ENCODE data around the gene PSMD6. TPM values are rescaled to one million over a fixed set of nuclear protein-coding genes. Genes with fewer than 3 reads are reported as not detected.

PSMD6 gene
- total and polyA plus RNA-seq, 10 of the 15 experiments (the other 5 are each of a cell fraction or from before 2014, with no cell fraction given), result 68.7 to 199 (median 106) TPM

DNA sequence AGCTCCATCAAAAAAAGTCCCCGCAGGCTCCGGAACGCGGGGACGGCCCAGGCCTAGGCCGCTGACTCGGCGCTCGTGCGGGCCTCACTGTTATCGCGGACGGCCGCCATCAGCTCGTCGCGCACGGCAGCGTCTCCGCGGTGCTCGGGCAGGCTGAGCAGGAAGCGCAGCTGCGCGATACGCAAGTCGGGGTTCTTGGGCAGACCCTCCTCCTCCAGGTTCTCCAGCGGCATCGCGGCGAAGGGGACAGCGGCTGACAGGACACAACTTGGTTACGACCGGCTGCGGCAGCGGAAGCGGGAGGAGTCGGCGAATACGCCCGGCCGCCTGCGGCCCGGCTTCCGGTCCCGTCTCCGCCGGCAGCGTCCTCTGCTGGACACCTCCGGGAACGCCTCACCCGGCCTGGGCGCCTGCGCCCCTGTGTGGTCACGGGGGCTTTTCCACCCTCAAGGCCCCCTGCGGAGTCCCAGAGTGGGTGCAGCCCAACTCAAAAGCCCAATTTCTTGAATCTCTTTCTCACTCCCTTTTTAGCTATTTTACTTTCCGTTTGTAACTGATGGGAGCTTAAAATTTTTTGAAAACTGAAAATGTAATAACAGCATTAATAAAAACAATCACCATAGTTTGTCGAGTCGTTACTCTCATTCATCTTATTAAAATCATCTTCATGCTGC is at the start of gene PSMD6 (continued):
- TF ChIP-seq, protein P1, sequence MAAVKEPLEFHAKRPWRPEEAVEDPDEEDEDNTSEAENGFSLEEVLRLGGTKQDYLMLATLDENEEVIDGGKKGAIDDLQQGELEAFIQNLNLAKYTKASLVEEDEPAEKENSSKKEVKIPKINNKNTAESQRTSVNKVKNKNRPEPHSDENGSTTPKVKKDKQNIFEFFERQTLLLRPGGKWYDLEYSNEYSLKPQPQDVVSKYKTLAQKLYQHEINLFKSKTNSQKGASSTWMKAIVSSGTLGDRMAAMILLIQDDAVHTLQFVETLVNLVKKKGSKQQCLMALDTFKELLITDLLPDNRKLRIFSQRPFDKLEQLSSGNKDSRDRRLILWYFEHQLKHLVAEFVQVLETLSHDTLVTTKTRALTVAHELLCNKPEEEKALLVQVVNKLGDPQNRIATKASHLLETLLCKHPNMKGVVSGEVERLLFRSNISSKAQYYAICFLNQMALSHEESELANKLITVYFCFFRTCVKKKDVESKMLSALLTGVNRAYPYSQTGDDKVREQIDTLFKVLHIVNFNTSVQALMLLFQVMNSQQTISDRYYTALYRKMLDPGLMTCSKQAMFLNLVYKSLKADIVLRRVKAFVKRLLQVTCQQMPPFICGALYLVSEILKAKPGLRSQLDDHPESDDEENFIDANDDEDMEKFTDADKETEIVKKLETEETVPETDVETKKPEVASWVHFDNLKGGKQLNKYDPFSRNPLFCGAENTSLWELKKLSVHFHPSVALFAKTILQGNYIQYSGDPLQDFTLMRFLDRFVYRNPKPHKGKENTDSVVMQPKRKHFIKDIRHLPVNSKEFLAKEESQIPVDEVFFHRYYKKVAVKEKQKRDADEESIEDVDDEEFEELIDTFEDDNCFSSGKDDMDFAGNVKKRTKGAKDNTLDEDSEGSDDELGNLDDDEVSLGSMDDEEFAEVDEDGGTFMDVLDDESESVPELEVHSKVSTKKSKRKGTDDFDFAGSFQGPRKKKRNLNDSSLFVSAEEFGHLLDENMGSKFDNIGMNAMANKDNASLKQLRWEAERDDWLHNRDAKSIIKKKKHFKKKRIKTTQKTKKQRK (IDR thresholded peaks at IDR 0.05; ENCODE audit: low read depth, low read length), result no peak
- TF ChIP-seq HDAC2 (IDR thresholded peaks at IDR 0.05), result no peak
- TF ChIP-seq, protein P2, sequence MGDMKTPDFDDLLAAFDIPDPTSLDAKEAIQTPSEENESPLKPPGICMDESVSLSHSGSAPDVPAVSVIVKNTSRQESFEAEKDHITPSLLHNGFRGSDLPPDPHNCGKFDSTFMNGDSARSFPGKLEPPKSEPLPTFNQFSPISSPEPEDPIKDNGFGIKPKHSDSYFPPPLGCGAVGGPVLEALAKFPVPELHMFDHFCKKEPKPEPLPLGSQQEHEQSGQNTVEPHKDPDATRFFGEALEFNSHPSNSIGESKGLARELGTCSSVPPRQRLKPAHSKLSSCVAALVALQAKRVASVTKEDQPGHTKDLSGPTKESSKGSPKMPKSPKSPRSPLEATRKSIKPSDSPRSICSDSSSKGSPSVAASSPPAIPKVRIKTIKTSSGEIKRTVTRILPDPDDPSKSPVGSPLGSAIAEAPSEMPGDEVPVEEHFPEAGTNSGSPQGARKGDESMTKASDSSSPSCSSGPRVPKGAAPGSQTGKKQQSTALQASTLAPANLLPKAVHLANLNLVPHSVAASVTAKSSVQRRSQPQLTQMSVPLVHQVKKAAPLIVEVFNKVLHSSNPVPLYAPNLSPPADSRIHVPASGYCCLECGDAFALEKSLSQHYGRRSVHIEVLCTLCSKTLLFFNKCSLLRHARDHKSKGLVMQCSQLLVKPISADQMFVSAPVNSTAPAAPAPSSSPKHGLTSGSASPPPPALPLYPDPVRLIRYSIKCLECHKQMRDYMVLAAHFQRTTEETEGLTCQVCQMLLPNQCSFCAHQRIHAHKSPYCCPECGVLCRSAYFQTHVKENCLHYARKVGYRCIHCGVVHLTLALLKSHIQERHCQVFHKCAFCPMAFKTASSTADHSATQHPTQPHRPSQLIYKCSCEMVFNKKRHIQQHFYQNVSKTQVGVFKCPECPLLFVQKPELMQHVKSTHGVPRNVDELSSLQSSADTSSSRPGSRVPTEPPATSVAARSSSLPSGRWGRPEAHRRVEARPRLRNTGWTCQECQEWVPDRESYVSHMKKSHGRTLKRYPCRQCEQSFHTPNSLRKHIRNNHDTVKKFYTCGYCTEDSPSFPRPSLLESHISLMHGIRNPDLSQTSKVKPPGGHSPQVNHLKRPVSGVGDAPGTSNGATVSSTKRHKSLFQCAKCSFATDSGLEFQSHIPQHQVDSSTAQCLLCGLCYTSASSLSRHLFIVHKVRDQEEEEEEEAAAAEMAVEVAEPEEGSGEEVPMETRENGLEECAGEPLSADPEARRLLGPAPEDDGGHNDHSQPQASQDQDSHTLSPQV (IDR thresholded peaks at IDR 0.05), result peak; percentile 82; the same call in 1 of the 2 replicates
- TF ChIP-seq, protein P3, sequence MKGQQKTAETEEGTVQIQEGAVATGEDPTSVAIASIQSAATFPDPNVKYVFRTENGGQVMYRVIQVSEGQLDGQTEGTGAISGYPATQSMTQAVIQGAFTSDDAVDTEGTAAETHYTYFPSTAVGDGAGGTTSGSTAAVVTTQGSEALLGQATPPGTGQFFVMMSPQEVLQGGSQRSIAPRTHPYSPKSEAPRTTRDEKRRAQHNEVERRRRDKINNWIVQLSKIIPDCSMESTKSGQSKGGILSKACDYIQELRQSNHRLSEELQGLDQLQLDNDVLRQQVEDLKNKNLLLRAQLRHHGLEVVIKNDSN (IDR thresholded peaks at IDR 0.05; ENCODE audit: borderline replicate concordance, extremely low read length, insufficient read depth, low read depth, low read length), result peak; percentile 52
- peak; percentile 80 for TF ChIP-seq RUNX3 (IDR thresholded peaks at IDR 0.05; ENCODE audit: low read length)
- no peak; the same call in 1 of the 2 replicates for TF ChIP-seq EED (IDR thresholded peaks at IDR 0.05; ENCODE audit: low read depth)
- TF ChIP-seq BHLHE40 (IDR thresholded peaks at IDR 0.05; ENCODE audit: borderline replicate concordance in 1 of 2, low read depth in 2 of 2, low read length in 1 of 2), result peak; percentile 43 to 69; a peak in 3 of 4 replicates
- TF ChIP-seq, protein P4, sequence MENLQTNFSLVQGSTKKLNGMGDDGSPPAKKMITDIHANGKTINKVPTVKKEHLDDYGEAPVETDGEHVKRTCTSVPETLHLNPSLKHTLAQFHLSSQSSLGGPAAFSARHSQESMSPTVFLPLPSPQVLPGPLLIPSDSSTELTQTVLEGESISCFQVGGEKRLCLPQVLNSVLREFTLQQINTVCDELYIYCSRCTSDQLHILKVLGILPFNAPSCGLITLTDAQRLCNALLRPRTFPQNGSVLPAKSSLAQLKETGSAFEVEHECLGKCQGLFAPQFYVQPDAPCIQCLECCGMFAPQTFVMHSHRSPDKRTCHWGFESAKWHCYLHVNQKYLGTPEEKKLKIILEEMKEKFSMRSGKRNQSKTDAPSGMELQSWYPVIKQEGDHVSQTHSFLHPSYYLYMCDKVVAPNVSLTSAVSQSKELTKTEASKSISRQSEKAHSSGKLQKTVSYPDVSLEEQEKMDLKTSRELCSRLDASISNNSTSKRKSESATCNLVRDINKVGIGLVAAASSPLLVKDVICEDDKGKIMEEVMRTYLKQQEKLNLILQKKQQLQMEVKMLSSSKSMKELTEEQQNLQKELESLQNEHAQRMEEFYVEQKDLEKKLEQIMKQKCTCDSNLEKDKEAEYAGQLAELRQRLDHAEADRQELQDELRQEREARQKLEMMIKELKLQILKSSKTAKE (IDR thresholded peaks at IDR 0.05; ENCODE audit: low read depth, poor library complexity, severe bottlenecking), result no peak
- TF ChIP-seq, protein P5, sequence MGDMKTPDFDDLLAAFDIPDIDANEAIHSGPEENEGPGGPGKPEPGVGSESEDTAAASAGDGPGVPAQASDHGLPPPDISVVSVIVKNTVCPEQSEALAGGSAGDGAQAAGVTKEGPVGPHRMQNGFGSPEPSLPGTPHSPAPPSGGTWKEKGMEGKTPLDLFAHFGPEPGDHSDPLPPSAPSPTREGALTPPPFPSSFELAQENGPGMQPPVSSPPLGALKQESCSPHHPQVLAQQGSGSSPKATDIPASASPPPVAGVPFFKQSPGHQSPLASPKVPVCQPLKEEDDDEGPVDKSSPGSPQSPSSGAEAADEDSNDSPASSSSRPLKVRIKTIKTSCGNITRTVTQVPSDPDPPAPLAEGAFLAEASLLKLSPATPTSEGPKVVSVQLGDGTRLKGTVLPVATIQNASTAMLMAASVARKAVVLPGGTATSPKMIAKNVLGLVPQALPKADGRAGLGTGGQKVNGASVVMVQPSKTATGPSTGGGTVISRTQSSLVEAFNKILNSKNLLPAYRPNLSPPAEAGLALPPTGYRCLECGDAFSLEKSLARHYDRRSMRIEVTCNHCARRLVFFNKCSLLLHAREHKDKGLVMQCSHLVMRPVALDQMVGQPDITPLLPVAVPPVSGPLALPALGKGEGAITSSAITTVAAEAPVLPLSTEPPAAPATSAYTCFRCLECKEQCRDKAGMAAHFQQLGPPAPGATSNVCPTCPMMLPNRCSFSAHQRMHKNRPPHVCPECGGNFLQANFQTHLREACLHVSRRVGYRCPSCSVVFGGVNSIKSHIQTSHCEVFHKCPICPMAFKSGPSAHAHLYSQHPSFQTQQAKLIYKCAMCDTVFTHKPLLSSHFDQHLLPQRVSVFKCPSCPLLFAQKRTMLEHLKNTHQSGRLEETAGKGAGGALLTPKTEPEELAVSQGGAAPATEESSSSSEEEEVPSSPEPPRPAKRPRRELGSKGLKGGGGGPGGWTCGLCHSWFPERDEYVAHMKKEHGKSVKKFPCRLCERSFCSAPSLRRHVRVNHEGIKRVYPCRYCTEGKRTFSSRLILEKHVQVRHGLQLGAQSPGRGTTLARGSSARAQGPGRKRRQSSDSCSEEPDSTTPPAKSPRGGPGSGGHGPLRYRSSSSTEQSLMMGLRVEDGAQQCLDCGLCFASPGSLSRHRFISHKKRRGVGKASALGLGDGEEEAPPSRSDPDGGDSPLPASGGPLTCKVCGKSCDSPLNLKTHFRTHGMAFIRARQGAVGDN (IDR thresholded peaks at IDR 0.05), result 0 out of 2 replicates have a peak, but pooled peaks have one; percentile 33
- TF ChIP-seq, protein P6, sequence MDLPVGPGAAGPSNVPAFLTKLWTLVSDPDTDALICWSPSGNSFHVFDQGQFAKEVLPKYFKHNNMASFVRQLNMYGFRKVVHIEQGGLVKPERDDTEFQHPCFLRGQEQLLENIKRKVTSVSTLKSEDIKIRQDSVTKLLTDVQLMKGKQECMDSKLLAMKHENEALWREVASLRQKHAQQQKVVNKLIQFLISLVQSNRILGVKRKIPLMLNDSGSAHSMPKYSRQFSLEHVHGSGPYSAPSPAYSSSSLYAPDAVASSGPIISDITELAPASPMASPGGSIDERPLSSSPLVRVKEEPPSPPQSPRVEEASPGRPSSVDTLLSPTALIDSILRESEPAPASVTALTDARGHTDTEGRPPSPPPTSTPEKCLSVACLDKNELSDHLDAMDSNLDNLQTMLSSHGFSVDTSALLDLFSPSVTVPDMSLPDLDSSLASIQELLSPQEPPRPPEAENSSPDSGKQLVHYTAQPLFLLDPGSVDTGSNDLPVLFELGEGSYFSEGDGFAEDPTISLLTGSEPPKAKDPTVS (IDR thresholded peaks at IDR 0.05; ENCODE audit: low read depth, low read length), result no peak
